HTERT RPE-1 (cell line): ENCODE data around the gene SLC38A1.
"Not testable (repeated sequence)": the region's sequence is repeated elsewhere in the genome, so short reads cannot be mapped to it uniquely, and the experiment has no call there.

Experiments
- in situ Hi-C: fragments of 300-500 bp; cut with MboI; formaldehyde crosslinking; loops from 4 replicates; pipeline ENCODE4 v1.14.3; 2020; ENCODE audit warnings: low sequenced_read_pairs

The SLC38A1 gene

GRCh38 chr12:46268583-46269428 is at the start of gene SLC38A1:
Gene SLC38A1 (minus strand): TSS chr12:46269043. CDS start chr12:46239800, 29,243 bp downstream.
- in situ Hi-C loops: no loop called here

GRCh38 chr12:46318037-46318436 is 49.2 kb upstream of the SLC38A1 start:
- in situ Hi-C loops: no loop called here

GRCh38 chr12:46304070-46304469 is 35.2 kb upstream of the SLC38A1 start:
- in situ Hi-C loops: no loop called here

GRCh38 chr12:46303039-46303666 is 34.3 kb upstream of the SLC38A1 start:
- in situ Hi-C loops: no loop called here

- in situ Hi-C loops: no loop called here
Observed at GRCh38 chr12:46300910-46301309, 32.1 kb upstream of the SLC38A1 start.

GRCh38 chr12:46299851-46300250 is 31.0 kb upstream of the SLC38A1 start:
- in situ Hi-C loops: no loop called here

GRCh38 chr12:46298261-46298660 is 29.4 kb upstream of the SLC38A1 start:
- in situ Hi-C loops: no loop called here

- in situ Hi-C loops: no loop called here
Observed at GRCh38 chr12:46296822-46297221, 28.0 kb upstream of the SLC38A1 start.

GRCh38 chr12:46292754-46293402 is 24.0 kb upstream of the SLC38A1 start:
- in situ Hi-C loops: no loop called here

- in situ Hi-C loops: not testable (repeated sequence)
Observed at GRCh38 chr12:46291953-46292352, 23.1 kb upstream of the SLC38A1 start.

GRCh38 chr12:46285177-46285576 is 16.3 kb upstream of the SLC38A1 start:
- in situ Hi-C loops: not testable (repeated sequence)

- in situ Hi-C loops: no loop called here
Observed at GRCh38 chr12:46282829-46283228, 14.0 kb upstream of the SLC38A1 start.

- in situ Hi-C loops: no loop called here
Observed at GRCh38 chr12:46276756-46277155, 7.9 kb upstream of the SLC38A1 start.

- in situ Hi-C loops: no loop called here
Observed at GRCh38 chr12:46271863-46272262, 3.0 kb upstream of the SLC38A1 start.

- in situ Hi-C loops: no loop called here
Observed at GRCh38 chr12:46269429-46270241, 792 bp upstream of the SLC38A1 start.

- in situ Hi-C loops: no loop called here
Observed at GRCh38 chr12:46267825-46268582, 839 bp downstream of the SLC38A1 start.

- in situ Hi-C loops: no loop called here
Observed at GRCh38 chr12:46267575-46267824, 1.3 kb downstream of the SLC38A1 start.

GRCh38 chr12:46266869-46267574 is 1.8 kb downstream of the SLC38A1 start:
- in situ Hi-C loops: no loop called here

- in situ Hi-C loops: no loop called here
Observed at GRCh38 chr12:46266382-46266791, 2.5 kb downstream of the SLC38A1 start.

- in situ Hi-C loops: no loop called here
Observed at GRCh38 chr12:46265734-46266133, 3.1 kb downstream of the SLC38A1 start.
